GM19239 (cell line): ENCODE results near the gene INKA2.
"Not testable (repeated sequence)": the region's sequence is repeated elsewhere in the genome, so short reads cannot be mapped to it uniquely, and the experiment has no call there.

Source experiments
- DNase-seq: peaks from one replicate; pipeline ENCODE4 v3.0.0; 2011; ENCODE audit warnings: low spot score; ENCODE audit not compliant: insufficient read length
- FAIRE-seq: peaks from 2 replicates; lab custom pipeline; 2011; peaks lifted over from hg19 to GRCh38; lab: Jason Lieb, UNC

The INKA2 gene

GRCh38 chr1:111751906-111752575 lies 12.8 kb upstream of the INKA2 start:
- DNase-seq (no peak), FAIRE-seq (no peak)

- FAIRE-seq (no peak), DNase-seq (no peak)
Observed at GRCh38 chr1:111750856-111751255, 11.7 kb upstream of the INKA2 start.

GRCh38 chr1:111749628-111750027 lies 10.4 kb upstream of the INKA2 start:
- DNase-seq (no peak), FAIRE-seq (no peak)

GRCh38 chr1:111747947-111748346 lies 8.8 kb upstream of the INKA2 start:
- DNase-seq (no peak), FAIRE-seq (no peak)

- DNase-seq (peak; percentile 44), FAIRE-seq (peak; percentile 93)
Observed at GRCh38 chr1:111747282-111747734, 8.1 kb upstream of the INKA2 start.

- DNase-seq (no peak), FAIRE-seq (no peak)
Observed at GRCh38 chr1:111746614-111746999, 7.4 kb upstream of the INKA2 start.

- FAIRE-seq (no peak), DNase-seq (no peak)
Observed at GRCh38 chr1:111745675-111746613, 6.7 kb upstream of the INKA2 start.

GRCh38 chr1:111743679-111744101 lies 4.5 kb upstream of the INKA2 start:
- FAIRE-seq, result no peak
- DNase-seq, result no peak

GRCh38 chr1:111742938-111743549 lies 3.8 kb upstream of the INKA2 start:
- DNase-seq, result no peak

GRCh38 chr1:111742292-111742691 lies 3.1 kb upstream of the INKA2 start:
- FAIRE-seq, result not testable (repeated sequence)

More at GRCh38 chr1:111742938-111743549, 3.8 kb upstream of the INKA2 start:
- FAIRE-seq, result no peak

GRCh38 chr1:111739925-111740765 lies 950 bp upstream of the INKA2 start:
- DNase-seq (no peak), FAIRE-seq (no peak)

More at GRCh38 chr1:111742292-111742691, 3.1 kb upstream of the INKA2 start:
- not testable (repeated sequence) for DNase-seq

- DNase-seq, result peak; percentile 26
- peak; percentile 69 for FAIRE-seq
Observed at GRCh38 chr1:111738436-111739193, 580 bp downstream of the INKA2 start.

- no peak for FAIRE-seq
- no peak for DNase-seq
Observed at GRCh38 chr1:111738133-111738435, 1.1 kb downstream of the INKA2 start.

- DNase-seq, result no peak
- no peak for FAIRE-seq
Observed at GRCh38 chr1:111737216-111738132, 1.7 kb downstream of the INKA2 start.

GRCh38 chr1:111736548-111737215 lies 2.5 kb downstream of the INKA2 start:
- DNase-seq (no peak), FAIRE-seq (no peak)

GRCh38 chr1:111735858-111736544 lies 3.2 kb downstream of the INKA2 start:
- no peak for DNase-seq

GRCh38 chr1:111735321-111735720 lies 3.9 kb downstream of the INKA2 start:
- FAIRE-seq (no peak), DNase-seq (no peak)

More at GRCh38 chr1:111735858-111736544, 3.2 kb downstream of the INKA2 start:
- no peak for FAIRE-seq
